GM10847 (cell line): ENCODE measurements around the gene TIMM21.

Experiments
- POLR2A ChIP-seq: IDR thresholded peaks from 2 replicates; pipeline ENCODE4 v1.6.1; 2011; ENCODE audit not compliant: insufficient read length; ENCODE audit errors: extremely low read depth

Gene TIMM21

DNA sequence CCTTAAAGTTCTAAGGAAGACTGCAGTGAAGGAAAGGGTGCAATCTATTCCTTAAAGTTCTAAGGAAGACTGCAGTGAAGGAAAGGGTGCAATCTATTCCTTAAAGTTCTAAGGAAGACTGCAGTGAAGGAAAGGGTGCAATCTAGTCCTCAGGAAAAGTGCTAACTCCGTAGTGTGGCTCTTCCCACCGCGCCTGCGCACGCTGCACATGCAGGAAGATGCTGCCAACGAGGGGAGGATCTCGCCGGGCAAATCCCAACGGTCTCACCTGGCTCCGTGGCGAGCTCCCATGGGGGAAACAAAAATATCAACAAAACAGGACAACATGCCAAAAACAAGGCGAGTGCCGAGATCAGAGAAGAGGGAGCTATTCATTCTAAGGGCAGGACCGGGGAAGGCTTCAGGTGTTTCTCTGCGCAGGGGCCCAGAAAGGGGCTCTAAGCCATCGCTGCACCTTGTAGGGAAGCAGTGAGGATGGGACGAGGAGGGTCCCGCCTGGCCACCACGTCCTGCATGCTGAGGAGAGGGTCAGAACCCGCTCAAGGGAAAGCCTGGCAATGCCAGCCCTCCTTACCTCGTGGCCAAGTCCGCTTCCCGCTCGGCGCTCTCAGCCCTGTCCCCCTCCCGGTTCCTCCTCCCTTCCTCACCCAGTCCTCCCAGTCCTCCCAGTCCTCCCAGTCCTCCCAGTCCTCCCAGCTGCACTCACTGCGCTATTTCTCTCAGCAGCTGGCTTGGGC is 24.5 kb downstream of the TIMM21 start:
- TF ChIP-seq POLR2A: no peak

DNA sequence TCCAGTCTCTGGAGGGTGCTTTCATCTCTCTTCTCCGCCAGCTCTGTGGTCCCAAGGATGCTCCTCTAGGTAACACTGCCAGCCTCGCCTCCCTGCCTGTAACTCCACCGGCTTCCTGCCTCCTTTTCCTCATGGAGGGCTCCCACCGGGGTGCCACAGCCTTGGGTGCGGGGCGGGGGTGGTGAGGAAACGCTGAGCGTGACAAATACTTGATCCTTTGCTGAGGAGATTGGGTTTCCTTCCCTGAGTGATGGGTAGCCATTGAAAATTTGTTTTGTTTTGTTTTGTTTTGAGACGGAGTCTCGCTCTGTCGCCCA is 25.1 kb downstream of the TIMM21 start:
- no peak for TF ChIP-seq POLR2A

DNA sequence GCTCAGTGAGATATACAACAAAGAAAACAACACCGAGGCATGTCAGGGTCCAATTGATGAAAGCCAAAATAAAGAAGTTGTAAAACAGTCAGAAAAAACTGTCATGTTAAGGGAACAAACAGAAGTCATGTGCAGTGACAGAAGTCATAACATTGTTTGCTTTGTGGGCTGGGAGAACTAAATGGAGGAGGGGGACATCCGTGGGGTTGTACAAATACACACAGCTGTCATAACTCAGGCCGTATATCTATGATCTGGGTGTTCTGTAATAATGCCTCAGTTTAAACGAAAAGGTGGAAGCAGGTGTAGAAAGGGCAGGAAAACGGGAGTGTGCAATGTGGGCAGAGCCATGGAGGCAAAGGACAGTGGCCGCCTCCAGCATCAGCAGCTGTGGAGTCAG is 27.3 kb downstream of the TIMM21 start:
- TF ChIP-seq POLR2A: no peak

GRCh38 chr18:74178884-74179283 is 30.6 kb downstream of the TIMM21 start:
- no peak for TF ChIP-seq POLR2A

DNA sequence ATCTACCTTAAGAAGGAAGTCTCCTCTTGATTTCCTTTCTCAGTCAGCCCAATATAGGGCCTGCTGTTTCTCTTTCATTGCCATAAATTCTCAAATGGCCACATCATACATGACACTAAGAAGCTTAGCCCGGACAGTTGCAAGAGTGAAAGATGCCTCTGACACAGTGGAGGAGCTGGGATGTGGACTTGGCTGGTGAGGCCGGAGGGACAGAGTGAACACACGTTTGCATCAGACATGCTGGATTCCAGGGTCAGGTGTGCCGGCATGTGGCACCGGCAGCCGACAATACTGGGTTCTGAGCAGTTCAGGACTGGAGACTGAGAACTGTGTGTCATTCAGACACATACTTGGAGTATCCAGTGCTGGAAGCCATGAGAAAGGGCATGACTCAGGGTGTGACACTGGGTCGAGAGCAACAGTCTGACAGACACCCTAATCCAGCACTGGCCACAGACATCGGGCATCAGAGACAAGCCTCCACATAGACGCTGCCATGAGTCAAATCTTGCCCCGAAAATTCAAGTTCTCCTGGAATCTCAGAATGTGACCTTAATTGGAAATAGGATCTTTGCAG is 31.4 kb downstream of the TIMM21 start:
- no peak for TF ChIP-seq POLR2A

GRCh38 chr18:74182335-74182734 is 34.0 kb downstream of the TIMM21 start:
- TF ChIP-seq POLR2A: no peak

DNA sequence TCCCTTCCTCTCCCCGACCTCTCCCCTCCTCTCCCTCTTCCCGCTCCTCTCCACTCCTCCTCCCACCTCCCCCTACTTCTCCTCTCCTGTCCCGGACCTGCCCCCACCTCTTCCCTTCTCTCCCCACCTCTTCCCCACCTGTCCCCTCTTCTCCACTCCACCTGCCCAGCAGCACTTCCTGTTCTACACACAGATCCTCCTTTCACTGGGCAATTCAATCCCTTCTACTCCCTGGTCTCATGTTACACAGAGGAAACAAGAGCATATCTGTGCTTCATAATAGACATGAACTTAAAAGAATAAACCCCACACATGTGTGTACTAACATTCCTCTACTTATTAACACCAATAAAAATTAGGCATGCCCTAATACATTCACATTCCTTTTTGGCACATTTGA is 34.8 kb downstream of the TIMM21 start:
- no peak for TF ChIP-seq POLR2A

- TF ChIP-seq POLR2A: no peak
These were observed 36.6 kb downstream of the TIMM21 start for GRCh38 chr18:74184875-74185274.

DNA sequence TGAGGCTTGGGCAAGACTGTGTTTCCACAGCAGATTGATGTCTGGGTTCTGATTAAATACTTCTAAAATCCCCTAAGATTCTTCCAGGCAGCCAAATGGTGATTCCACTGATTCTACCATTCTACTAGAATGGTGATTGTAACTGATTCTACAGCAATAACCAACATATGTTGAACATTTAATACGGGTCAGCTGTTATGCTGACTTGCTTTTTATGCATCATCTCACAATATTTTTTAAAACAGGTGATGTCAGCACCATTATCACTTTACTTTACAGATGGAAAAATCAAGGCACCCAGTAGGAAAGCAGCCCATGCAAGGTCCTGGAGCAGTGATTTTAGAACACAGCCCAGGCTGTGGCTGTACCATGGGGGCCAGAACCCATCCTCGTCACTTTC is 37.5 kb downstream of the TIMM21 start:
- no peak for TF ChIP-seq POLR2A

DNA sequence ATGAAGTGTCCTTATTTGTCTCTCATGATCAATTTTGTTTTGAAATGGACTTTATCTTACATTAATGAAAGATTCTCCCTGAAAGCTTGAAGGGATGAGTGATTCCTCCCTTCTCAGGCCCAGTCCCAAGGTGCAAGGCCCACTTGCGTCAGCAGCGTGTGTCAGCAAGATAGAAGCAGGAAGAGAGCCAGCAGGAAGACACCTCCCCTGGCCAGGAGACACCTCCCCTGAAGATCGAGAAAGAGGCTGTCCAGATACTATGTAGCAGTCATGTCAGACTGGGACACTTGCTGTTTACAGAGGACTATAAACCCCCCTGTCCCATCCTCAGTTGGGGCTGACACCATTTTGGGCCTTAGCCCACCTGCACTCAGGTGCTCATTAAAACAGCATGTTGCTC is 38.3 kb downstream of the TIMM21 start:
- TF ChIP-seq POLR2A: no peak

DNA sequence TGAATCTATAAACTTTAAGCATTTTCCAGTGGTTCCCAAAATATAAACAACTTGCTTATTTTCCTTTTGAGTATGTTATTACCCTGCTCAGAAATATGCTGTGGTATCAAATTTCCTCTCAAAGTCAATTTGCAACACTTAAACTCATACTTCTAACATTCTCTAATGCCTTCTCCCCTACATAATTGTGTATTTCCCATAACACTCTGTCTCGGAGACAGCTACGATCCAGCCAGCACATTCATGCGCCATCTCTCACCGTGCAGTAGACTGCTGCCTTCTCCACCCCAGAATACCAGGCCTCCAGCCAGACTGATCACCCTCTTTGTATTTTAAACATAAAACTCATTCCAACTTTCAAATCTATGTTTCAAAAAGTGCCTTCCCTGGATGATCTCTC is 41.8 kb downstream of the TIMM21 start:
- no peak for TF ChIP-seq POLR2A

DNA sequence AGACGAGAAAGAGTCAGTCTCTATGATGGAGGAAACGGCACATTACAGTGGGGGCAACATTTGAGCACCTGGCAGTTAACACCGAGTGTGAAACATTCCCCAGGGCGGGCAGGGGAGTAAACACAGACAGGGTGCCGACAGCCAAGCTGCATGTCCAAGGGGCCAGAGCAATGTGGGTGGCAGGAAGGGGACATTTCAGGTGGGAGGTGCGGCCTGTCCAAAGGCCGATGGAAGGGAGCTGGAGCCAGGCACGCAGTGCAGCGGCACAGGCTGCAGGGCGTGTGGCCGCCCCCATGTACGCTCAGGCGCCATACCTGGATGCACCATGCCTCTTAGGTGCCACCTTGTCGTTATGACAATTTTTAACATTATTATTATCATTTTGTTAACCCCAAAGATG is 43.3 kb downstream of the TIMM21 start:
- TF ChIP-seq POLR2A: no peak

DNA sequence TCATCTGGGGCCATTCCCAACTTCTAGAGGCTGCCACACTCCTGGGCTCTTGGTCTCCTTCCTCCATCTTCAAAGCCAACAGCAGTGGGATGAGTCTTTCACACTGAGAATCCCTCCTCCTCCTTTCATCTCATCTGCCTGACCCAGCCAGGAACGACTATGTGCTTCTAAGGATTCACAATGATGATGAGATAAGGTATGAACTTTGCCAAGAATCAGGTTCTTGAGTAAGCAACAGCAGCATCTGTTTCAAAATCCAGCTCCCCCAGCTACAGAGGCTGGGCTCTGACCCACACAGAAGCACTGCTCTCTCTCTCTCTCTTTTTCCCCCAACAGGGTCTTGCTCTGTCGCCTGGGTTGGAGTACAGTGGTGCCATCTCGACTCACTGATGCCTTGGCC is 46.4 kb downstream of the TIMM21 start:
- TF ChIP-seq POLR2A: no peak

DNA sequence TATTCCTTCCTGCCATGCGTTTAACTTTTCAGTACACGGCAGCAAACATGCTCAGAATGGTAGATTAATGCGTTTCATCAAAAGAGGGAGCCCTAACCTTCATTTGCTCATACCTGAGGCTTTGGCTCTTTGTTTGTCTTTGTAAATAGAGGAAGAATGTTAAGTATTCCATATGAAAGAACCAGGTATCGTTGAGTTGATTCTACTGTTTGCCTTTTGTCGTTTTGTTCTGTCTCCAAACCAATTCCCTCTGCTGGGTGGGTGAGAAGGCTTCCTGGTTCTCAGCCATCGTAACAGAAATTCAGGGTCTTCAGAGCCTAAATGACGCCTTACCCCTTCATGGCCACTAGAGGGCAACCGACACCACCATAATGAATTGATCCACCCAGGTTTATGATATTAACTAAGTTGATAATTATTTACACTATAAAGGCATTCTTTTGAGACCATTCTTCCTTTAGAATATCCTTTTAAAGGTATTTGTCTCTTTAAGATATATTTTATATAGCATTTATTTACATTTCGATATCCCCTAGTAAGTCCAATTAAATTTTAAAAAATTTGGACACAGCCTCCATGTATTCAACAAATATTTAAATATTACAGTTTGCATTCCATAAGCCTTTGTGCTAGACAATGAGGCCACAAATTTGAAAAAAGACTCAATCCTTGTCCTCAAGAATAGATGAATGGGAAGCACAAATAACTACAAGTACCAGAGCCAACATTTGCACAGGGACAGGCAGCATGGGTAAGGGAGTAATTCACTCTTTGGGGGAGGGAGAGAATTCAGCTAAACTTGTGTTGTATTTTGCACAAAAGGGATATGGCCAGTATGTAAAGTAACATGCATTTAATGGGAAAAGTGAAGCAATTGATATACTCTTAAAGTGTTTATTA is 48.1 kb downstream of the TIMM21 start:
- no peak for TF ChIP-seq POLR2A

- no peak for TF ChIP-seq POLR2A
These were observed 49.5 kb downstream of the TIMM21 start for GRCh38 chr18:74197705-74198341.

DNA sequence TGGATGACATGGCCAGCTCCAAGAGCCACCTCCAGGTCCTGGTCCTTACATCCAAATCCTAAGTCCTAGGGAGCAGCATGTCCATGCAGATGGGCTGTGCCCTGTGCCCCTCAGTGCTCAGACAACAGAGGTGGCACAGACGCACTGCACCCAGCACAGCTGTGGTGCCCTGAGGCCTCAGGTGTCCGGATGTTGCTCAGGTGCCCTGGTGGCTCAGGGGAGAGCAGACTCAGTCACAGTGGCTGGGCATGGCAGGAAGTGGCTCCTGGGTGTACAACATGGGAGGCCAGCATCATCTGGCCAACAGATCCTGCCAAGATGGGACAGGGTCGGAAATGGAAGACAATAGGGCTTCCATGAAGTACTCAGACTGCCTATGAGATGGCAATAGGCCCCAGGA is 50.1 kb downstream of the TIMM21 start:
- no peak for TF ChIP-seq POLR2A
